Pancreas (tissue), 10 donors: Measurements from ENCODE around the gene SFMBT2. TPM values are rescaled to one million over a fixed set of nuclear protein-coding genes. Genes with fewer than 3 reads are reported as not detected.

Source experiments
- ATAC-seq, 4 donors: fragments of 200-7000 bp; cut with Tn5 transposase; one replicate each; pipeline versions ENCODE4 v1.8.0 to v1.9.1; 2020; ENCODE audit warnings: mild to moderate bottlenecking in 4 of 4, moderate library complexity in 4 of 4
- DNase-seq, 6 donors: peaks; one replicate each; pipeline ENCODE4 v3.0.0-alpha.2; 2020
- FAIRE-seq: peaks from 2 replicates; lab custom pipeline; 2012; peaks lifted over from hg19 to GRCh38; lab: Jason Lieb, UNC
- H3K27ac ChIP-seq, 4 donors: fragments of 200-600 bp; sonication (generic); 1 replicate in 3 of 4; 2 replicates in 1 of 4; pipeline versions ENCODE4 v1.5.0 to v1.8.0; 2020
- H3K27me3 ChIP-seq, 4 donors: fragments of 200-600 bp; one replicate each; pipeline ENCODE4 v1.8.0; 2021
- H3K36me3 ChIP-seq, 3 donors: fragments of 200-600 bp; sonication (generic) in 1 of 3; one replicate each; pipeline versions ENCODE4 v1.5.0 to v1.8.0; 2020 to 2021
- H3K4me1 ChIP-seq, 3 donors: fragments of 200-600 bp; one replicate each; pipeline ENCODE4 v1.8.0; 2021
- H3K4me3 ChIP-seq, 4 donors: fragments of 200-600 bp; sonication (generic) in 2 of 4; one replicate each; pipeline versions ENCODE4 v1.5.0 to v1.8.0; 2020 to 2021
- H3K9me3 ChIP-seq, 4 donors: fragments of 200-600 bp; one replicate each; pipeline ENCODE4 v1.8.0; 2021
- WGBS, 2 donors: extraction: QIAGEN DNeasy Blood & Tissue Kit; methylation state at CpG; one replicate each; pipeline ENCODE4 v1.1.7; 2013; 5-methylcytosine and 5-hydroxymethylcytosine counted together
- intact Hi-C, 3 donors: fragments of 100-400 bp; cut with DNase I; formaldehyde crosslinking; loops; one replicate each; pipeline versions ENCODE4 v1.11.1 to v1.14.2; 2022
- polyA plus RNA-seq, 2 donors: library from polyadenylated mRNA; stranded (reverse); fragments of 200-250 nt; gene quantifications; one replicate each; pipeline ENCODE4 v1.2.3, GENCODE V29; 2013
- total RNA-seq, 6 donors: library from RNA; stranded (reverse); fragmentation: NEBNext Ultra II Directional in 4 of 6; extraction: Animal tissue kit (Norgen Biotek cat#: 25700) in 4 of 6; gene quantifications; one replicate each; pipeline versions ENCODE4 v1.2.1 to v1.2.4, GENCODE V29; 2021 to 2023
- TF ChIP-seq, protein P1 (sequence below), 4 donors: fragments of 200-600 bp; sonication (generic) in 3 of 4; IDR thresholded peaks; one replicate each; pipeline versions ENCODE4 v1.5.0 to v1.8.0; 2021; ENCODE audit warnings: antibody characterized with exemption in 4 of 4
- donor health status: healthy with polysubstance abuse.
- donor health status: DM: no; HTN: no; CAD: no; lungs with moderate emphysema.
- donor health status: DM: no; HTN: no; CAD: no.
- donor health status: control.
- donor health status: control.
- donor health status: Bipolar disorder and iron deficiency.
- donor health status: DM: yes; HTN: yes; CAD: no.
- donor health status: DM: no; HTN: no; CAD: no.
- donor health status: DM: no; HTN: no; CAD: no.
- donor health status: DM: yes; HTN: yes; CAD: no.

Gene SFMBT2
- total and polyA plus RNA-seq, 8 donors, result 0.65 to 9.4 (median 1.9) TPM

DNA sequence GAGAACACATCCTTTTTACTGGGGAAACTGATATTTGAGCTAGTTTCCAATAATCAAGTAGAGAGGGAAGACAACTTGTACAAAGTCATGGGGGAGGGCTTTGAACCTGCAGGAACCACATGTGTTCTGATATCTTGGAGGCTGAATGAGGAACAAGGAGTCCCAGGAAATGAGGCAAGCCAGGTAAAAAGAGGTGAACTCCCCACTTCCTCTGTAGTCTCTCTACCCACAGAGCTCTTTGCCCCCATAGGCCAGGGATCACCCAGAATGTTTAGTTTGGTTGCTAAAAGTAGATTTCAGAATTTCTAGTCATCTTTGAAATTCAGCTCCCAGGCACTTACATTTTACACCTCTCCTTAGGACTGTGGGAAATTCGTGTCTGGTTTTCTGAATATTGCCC lies 276.4 kb downstream of the SFMBT2 start:
- no peak for FAIRE-seq
- no peak for ATAC-seq
- no peak overlapping the region for H3K27ac ChIP-seq
- TF ChIP-seq, protein P1, sequence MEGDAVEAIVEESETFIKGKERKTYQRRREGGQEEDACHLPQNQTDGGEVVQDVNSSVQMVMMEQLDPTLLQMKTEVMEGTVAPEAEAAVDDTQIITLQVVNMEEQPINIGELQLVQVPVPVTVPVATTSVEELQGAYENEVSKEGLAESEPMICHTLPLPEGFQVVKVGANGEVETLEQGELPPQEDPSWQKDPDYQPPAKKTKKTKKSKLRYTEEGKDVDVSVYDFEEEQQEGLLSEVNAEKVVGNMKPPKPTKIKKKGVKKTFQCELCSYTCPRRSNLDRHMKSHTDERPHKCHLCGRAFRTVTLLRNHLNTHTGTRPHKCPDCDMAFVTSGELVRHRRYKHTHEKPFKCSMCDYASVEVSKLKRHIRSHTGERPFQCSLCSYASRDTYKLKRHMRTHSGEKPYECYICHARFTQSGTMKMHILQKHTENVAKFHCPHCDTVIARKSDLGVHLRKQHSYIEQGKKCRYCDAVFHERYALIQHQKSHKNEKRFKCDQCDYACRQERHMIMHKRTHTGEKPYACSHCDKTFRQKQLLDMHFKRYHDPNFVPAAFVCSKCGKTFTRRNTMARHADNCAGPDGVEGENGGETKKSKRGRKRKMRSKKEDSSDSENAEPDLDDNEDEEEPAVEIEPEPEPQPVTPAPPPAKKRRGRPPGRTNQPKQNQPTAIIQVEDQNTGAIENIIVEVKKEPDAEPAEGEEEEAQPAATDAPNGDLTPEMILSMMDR (IDR thresholded peaks at IDR 0.05), result no peak
- H3K4me1 ChIP-seq, result no peaks in the 10 kb centered on the region
- intact Hi-C loops, result no loop called here
- no peak overlapping the region for H3K4me3 ChIP-seq
- WGBS, 2 donors, result 39 to 69% methylated on average over 1 of the region's 1 CpG
- H3K36me3 ChIP-seq, result no peaks in the 10 kb centered on the region
- no peaks in the 10 kb centered on the region for H3K9me3 ChIP-seq
- H3K27me3 ChIP-seq, result no peaks in the 10 kb centered on the region
- DNase-seq, result no peak

DNA sequence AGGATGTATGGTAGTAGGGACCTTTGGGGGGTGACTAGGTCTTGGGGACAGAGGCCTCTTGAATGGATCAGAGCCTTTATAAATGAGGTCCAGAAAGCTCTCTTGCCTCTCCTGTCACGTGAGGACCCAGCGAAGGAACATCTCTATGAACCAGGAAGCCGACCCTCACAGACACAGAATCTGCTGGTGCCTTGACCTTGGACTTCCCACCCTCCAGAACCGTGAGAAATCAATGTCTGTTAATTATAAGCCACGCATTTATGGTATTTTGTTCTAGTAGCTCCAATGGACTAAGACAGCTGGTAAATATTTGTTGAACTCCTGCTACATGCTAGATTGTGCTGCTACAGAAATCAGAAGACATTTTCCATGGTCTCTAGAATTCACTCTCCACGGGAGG lies 276.9 kb downstream of the SFMBT2 start:
- no peaks in the 10 kb centered on the region for H3K27me3 ChIP-seq

DNA sequence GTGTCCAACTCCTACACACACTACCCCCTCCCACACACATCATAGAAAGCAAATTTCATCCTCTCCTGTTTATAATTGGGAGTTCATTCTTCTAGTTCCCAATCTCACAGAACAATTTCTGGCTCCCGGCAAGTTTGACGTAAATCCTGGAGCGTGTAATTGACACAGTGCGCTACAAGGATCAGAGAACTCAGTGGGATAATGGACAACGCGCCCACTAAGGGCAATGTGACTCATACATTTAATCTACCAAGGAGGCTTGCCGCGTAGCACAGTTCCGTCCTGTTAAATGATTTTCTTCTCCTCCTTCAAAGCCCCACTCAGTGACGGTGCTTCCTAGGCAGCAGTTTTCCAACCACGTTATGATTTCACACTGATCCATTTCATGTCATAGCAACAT lies 277.6 kb downstream of the SFMBT2 start:
- 88 to 94% methylated on average over 11 of the region's 11 CpGs for WGBS, 2 donors
- ATAC-seq, result no peak
- FAIRE-seq, result no peak
- H3K36me3 ChIP-seq, result no peaks in the 10 kb centered on the region
- H3K4me3 ChIP-seq, result no peak overlapping the region
- no peaks in the 10 kb centered on the region for H3K4me1 ChIP-seq
- no peak overlapping the region for H3K27ac ChIP-seq
- H3K9me3 ChIP-seq, result no peaks in the 10 kb centered on the region
- intact Hi-C loops, result no loop called here
- TF ChIP-seq, protein P1 (IDR thresholded peaks at IDR 0.05), result no peak
- no peaks in the 10 kb centered on the region for H3K27me3 ChIP-seq
- no peak for DNase-seq

More for the DNA sequence above, 276.9 kb downstream of the SFMBT2 start:
- WGBS, 2 donors, result 21 to 23% methylated on average over 6 of the region's 6 CpGs
- no peak overlapping the region for H3K27ac ChIP-seq
- no peaks in the 10 kb centered on the region for H3K4me1 ChIP-seq
- ATAC-seq (no peak), FAIRE-seq (no peak), DNase-seq (no peak)
- TF ChIP-seq, protein P1 (IDR thresholded peaks at IDR 0.05), result no peak
- intact Hi-C loops, result no loop called here
- H3K4me3 ChIP-seq, result no peak overlapping the region
- no peaks in the 10 kb centered on the region for H3K36me3 ChIP-seq
- no peaks in the 10 kb centered on the region for H3K9me3 ChIP-seq

DNA sequence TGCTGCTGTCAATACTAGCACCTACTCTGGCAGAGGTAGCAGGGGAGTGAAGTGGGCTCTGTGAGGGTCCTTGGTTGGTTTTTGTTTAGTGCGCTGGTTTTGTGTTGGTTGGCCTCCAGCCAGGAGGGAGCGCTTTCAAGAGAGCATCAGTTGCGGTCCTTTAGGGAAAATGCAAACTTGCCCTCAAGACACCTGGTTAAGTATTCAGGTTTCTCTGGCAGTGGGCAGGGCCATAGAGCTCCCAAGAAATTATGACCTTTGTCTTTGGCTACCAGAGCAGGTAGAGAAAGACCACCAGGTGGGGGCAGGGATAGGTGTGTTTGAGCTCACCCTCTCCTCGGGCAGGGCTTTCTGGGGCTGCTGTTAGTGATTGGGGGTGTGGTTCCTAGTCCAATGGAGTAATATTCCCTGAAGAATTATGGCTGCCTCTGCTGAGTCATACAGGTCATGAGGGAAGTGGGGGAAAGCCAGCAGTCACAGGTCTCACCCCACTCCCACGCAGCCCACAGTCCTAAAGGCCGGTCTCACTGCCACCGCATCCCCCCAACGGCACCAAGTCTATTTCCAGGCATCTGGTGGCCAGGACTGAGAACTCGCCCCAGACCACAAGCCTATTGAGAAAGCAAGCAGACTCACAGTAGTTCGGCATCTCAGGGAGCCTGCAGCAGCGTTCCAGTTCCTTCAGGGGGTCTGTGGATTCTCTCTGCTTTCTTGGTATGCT lies 280.5 kb downstream of the SFMBT2 start:
- DNase-seq (no peak), FAIRE-seq (no peak), ATAC-seq (no peak)
- TF ChIP-seq, protein P1 (IDR thresholded peaks at IDR 0.05), result no peak
- Histone ChIP-seq H3K4me3 (no peak overlapping the region), H3K4me1 (no peaks in the 10 kb centered on the region), H3K9me3 (no peaks in the 10 kb centered on the region), H3K27ac (no peak overlapping the region), H3K36me3 (no peaks in the 10 kb centered on the region), H3K27me3 (peaks cover 0 to 6% (median 0%) of the 10 kb centered on the region in 4 donors)
- 83 to 86% methylated on average over 11 of the region's 11 CpGs for WGBS, 2 donors
- intact Hi-C loops, result no loop called here

DNA sequence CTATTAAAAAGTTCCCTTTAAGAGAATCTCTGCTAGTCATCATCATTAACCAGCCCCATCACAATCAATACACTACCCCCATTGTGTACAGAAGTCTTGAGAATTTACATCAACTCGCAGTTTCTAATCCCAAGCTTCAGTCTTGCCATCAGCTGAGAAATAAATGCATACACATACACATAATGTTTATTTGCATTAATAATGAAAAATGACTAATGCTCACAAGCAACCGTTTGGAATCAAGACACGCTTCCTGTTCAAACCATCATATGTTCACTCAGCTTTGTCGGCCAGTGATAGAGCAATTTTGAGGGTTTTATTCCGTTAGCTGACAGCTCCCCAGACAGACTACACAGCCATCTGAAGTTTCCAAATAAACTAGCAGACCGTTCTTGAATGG lies 287.1 kb downstream of the SFMBT2 start:
- Histone ChIP-seq H3K27me3 (peaks cover 0 to 12% (median 0%) of the 10 kb centered on the region in 4 donors), H3K27ac (no peak overlapping the region), H3K36me3 (no peaks in the 10 kb centered on the region), H3K4me3 (no peak overlapping the region), H3K4me1 (no peaks in the 10 kb centered on the region), H3K9me3 (no peaks in the 10 kb centered on the region)
- no peak for DNase-seq
- no peak for FAIRE-seq
- 36 to 46% methylated on average over 6 of the region's 6 CpGs for WGBS, 2 donors
- TF ChIP-seq, protein P1 (IDR thresholded peaks at IDR 0.05), result no peak
- intact Hi-C loops, result no loop called here
- no peak for ATAC-seq
